ENCODE results near the gene ARHGEF16. TPM values are rescaled to one million over a fixed set of nuclear protein-coding genes. Genes with fewer than 3 reads are reported as not detected.

The ARHGEF16 gene
- total and polyA plus RNA-seq, 7 donors = 0.41 to 51.8 (median 2.2) TPM

DNA sequence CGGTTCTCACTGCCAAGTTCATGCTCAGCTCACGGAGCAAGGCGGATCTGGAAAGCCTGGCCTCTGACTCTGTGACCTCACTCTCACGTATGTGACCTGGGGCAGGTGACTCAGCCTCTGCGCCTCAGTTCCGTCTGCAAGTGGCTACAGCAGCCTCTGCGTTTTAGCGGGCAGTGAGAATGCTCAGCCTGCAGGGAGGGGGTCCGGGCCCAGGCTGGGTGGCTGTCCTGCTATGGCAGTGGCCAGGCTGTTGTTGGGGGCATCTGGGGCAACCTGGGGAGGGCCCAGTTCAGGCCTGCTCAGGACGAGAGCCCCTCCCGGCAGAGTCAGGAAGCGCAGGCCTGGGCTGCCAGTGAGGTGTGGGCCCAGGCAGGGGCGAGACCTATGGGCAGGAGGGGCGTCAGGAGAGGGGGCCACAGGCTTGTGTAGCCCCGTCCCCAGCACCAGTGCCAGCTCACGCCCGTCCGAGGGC, 27.9 kb downstream of the ARHGEF16 start:
- H3K27me3 ChIP-seq = peaks cover 0 to 25% (median 14%) of the 10 kb centered on the region in 3 donors
- H3K9me3 ChIP-seq = no peaks in the 10 kb centered on the region
- H3K27ac ChIP-seq = no peak overlapping the region
- intact Hi-C loops (cut with DNase I) = no loop called here
- no peaks in the 10 kb centered on the region for H3K4me1 ChIP-seq
- no peak for TF ChIP-seq POLR2A (IDR thresholded peaks at IDR 0.05)
- no peak for TF ChIP-seq EP300 (IDR thresholded peaks at IDR 0.05)
- no peak for TF ChIP-seq POLR2AphosphoS5 (IDR thresholded peaks at IDR 0.05)
- TF ChIP-seq, protein P1, sequence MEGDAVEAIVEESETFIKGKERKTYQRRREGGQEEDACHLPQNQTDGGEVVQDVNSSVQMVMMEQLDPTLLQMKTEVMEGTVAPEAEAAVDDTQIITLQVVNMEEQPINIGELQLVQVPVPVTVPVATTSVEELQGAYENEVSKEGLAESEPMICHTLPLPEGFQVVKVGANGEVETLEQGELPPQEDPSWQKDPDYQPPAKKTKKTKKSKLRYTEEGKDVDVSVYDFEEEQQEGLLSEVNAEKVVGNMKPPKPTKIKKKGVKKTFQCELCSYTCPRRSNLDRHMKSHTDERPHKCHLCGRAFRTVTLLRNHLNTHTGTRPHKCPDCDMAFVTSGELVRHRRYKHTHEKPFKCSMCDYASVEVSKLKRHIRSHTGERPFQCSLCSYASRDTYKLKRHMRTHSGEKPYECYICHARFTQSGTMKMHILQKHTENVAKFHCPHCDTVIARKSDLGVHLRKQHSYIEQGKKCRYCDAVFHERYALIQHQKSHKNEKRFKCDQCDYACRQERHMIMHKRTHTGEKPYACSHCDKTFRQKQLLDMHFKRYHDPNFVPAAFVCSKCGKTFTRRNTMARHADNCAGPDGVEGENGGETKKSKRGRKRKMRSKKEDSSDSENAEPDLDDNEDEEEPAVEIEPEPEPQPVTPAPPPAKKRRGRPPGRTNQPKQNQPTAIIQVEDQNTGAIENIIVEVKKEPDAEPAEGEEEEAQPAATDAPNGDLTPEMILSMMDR (IDR thresholded peaks at IDR 0.05) = no peak
- no peaks in the 10 kb centered on the region for H3K36me3 ChIP-seq
- WGBS, 2 donors = 56 to 66% methylated on average over 18 of the region's 18 CpGs
- H3K4me3 ChIP-seq = no peak overlapping the region
- no peak for DNase-seq

DNA sequence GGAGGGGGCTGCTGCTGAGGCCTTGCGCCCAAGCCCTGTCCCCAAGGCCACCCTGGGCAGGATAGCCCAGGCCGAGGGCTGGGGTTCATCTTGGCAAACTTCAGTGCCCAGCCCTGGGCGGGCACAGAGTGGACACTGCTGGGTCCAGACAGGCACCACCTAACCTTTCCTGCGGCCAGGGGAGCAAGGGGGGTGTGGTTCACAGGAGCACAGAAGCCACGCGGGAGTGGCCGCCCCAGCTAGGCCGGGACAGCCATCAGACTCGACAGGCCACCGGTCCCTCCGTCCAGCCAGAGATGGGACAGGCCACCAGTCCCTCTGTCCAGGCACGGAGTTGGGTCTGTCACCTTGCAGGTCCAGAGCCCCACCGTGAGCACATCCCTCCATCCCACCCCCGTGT, 28.9 kb downstream of the ARHGEF16 start:
- intact Hi-C loops (cut with DNase I) = no loop called here

GRCh38 chr1:3483801-3484444, 29.5 kb downstream of the ARHGEF16 start:
- DNase-seq = no peak
- Histone ChIP-seq H3K4me1 (no peaks in the 10 kb centered on the region), H3K27me3 (peaks cover 0 to 25% (median 14%) of the 10 kb centered on the region in 3 donors), H3K9me3 (no peaks in the 10 kb centered on the region), H3K36me3 (no peaks in the 10 kb centered on the region), H3K4me3 (no peak overlapping the region), H3K27ac (no peak overlapping the region)
- WGBS, 2 donors = 29 to 51% methylated on average over 31 of the region's 31 CpGs
- intact Hi-C loops (cut with DNase I) = no loop called here
- TF ChIP-seq, protein P1 (IDR thresholded peaks at IDR 0.05) = peak; percentile 17 to 78 (median 62)
- TF ChIP-seq EP300 (IDR thresholded peaks at IDR 0.05) = no peak

More for the DNA sequence above, 28.9 kb downstream of the ARHGEF16 start:
- Histone ChIP-seq H3K27me3 (peaks cover 0 to 25% (median 14%) of the 10 kb centered on the region in 3 donors), H3K36me3 (no peaks in the 10 kb centered on the region), H3K4me3 (no peak overlapping the region), H3K9me3 (no peaks in the 10 kb centered on the region), H3K27ac (no peak overlapping the region), H3K4me1 (no peaks in the 10 kb centered on the region)
- no peak for DNase-seq
- 56 to 74% methylated on average over 14 of the region's 14 CpGs for WGBS, 2 donors
- no peak for TF ChIP-seq EP300 (IDR thresholded peaks at IDR 0.05)
- TF ChIP-seq, protein P1 (IDR thresholded peaks at IDR 0.05) = no peak
- TF ChIP-seq POLR2AphosphoS5 (IDR thresholded peaks at IDR 0.05) = no peak
- no peak for TF ChIP-seq POLR2A (IDR thresholded peaks at IDR 0.05)

- Histone ChIP-seq H3K36me3 (no peaks in the 10 kb centered on the region), H3K4me3 (no peak overlapping the region), H3K27me3 (peaks cover 0 to 25% (median 14%) of the 10 kb centered on the region in 3 donors), H3K27ac (no peak overlapping the region), H3K9me3 (no peaks in the 10 kb centered on the region), H3K4me1 (no peaks in the 10 kb centered on the region)
- DNase-seq = no peak
- TF ChIP-seq, protein P1 (IDR thresholded peaks at IDR 0.05) = no peak
- TF ChIP-seq EP300 (IDR thresholded peaks at IDR 0.05) (no peak), POLR2A (IDR thresholded peaks at IDR 0.05) (no peak), POLR2AphosphoS5 (IDR thresholded peaks at IDR 0.05) (no peak)
- WGBS, 2 donors = 92 to 93% methylated on average over 14 of the region's 14 CpGs
- intact Hi-C loops (cut with DNase I) = no loop called here
Measured at GRCh38 chr1:3485016-3485415, 30.6 kb downstream of the ARHGEF16 start.
